ENCODE measurements around the gene CMIP. TPM values are rescaled to one million over a fixed set of nuclear protein-coding genes. Genes with fewer than 3 reads are reported as not detected.

Gene CMIP
- total and polyA plus RNA-seq, 10 of the 15 experiments (the other 5 are each of a cell fraction or from before 2014, with no cell fraction given), result 1.2 to 43.2 (median 4.4) TPM

GRCh38 chr16:81665588-81665987 is 221.0 kb downstream of the CMIP start:
- SMC1A ChIA-PET (ENCODE audit: uncharacterized antibody, unreplicated experiment), result no interaction called here
- in situ Hi-C loops (cut with MboI), result no loop called here
- Histone ChIP-seq H3K4me3 (no peak overlapping the region), H3K4me1 (ENCODE audit: control insufficient read depth, insufficient read depth, low read length) (no peaks in the 10 kb centered on the region), H3K9me3 (replicated peaks; ENCODE audit: control insufficient read depth, insufficient read depth, low read length) (no peaks in the 10 kb centered on the region), H4K20me1 (ENCODE audit: control insufficient read depth, insufficient read depth) (no peaks in the 10 kb centered on the region), H3K27ac (ENCODE audit: control insufficient read depth, insufficient read depth) (no peak overlapping the region), H2AFZ (ENCODE audit: control insufficient read depth, low read depth, low read length) (no peak overlapping the region), H3K36me3 (ENCODE audit: control insufficient read depth in 2 of 2, insufficient read depth in 2 of 2, low read length in 1 of 2) (peaks cover 11 to 19% of the 10 kb centered on the region in 2 experiments; a peak in 3 of 4 replicates), H3K9ac (ENCODE audit: control insufficient read depth, insufficient read depth, low read length) (no peak overlapping the region), H3K4me2 (ENCODE audit: control insufficient read depth, insufficient read depth) (no peak overlapping the region), H3K79me2 (ENCODE audit: control insufficient read depth, insufficient read depth, low read length) (no peaks in the 10 kb centered on the region), H3K27me3 (replicated peaks in 1 of 2; ENCODE audit: control insufficient read depth in 2 of 2, insufficient read depth in 2 of 2, low read length in 1 of 2) (no peaks in the 10 kb centered on the region)
- DNase-seq (ENCODE audit: low read depth, low spot score) (no peak), FAIRE-seq (no peak), ATAC-seq (no peak)
- no TSS peak for BruUV-seq (replicated peaks)
- intact Hi-C loops (cut with micrococcal nuclease; ENCODE audit: unreplicated experiment), result no loop called here
- POLR2A ChIA-PET, result no interaction called here
- TF ChIP-seq MXI1 (IDR thresholded peaks at IDR 0.05; ENCODE audit: low read depth, low read length) (no peak), NFXL1 (IDR thresholded peaks at IDR 0.05; ENCODE audit: borderline replicate concordance) (no peak), HSF1 (IDR thresholded peaks at IDR 0.05; ENCODE audit: low read depth, low read length) (no peak), CHD1 (IDR thresholded peaks at IDR 0.05; ENCODE audit: low read depth, low read length) (no peak), HDGF (IDR thresholded peaks at IDR 0.05) (no peak), NFIC (IDR thresholded peaks at IDR 0.05; ENCODE audit: low read depth, low read length) (no peak), NR2C1 (IDR thresholded peaks at IDR 0.05) (no peak), NR2F1 (conservative IDR thresholded peaks at IDR 0.05) (no peak), EGR1 (IDR thresholded peaks at IDR 0.05; ENCODE audit: borderline replicate concordance in 1 of 2, low read depth in 2 of 2, low read length in 2 of 2) (no peak), E2F8 (IDR thresholded peaks at IDR 0.05; ENCODE audit: low read depth, partially characterized antibody) (no peak), BCL11A (IDR thresholded peaks at IDR 0.05; ENCODE audit: low read depth, low read length) (no peak), EED (IDR thresholded peaks at IDR 0.05; ENCODE audit: low read depth) (no peak), PBX3 (IDR thresholded peaks at IDR 0.05; ENCODE audit: insufficient replicate concordance, low read depth, low read length) (no peak), FOXK2 (IDR thresholded peaks at IDR 0.05) (no peak), CBFB (IDR thresholded peaks at IDR 0.05; ENCODE audit: low read depth) (no peak)
- RAD21 ChIA-PET (ENCODE audit: unreplicated experiment), result no interaction called here
- WGBS (ENCODE audit: insufficient coverage, insufficient replicate concordance, low lambda C conversion rate, missing lambda C conversion rate), result 68% methylated on average over 4 of the region's 4 CpGs
- CTCF ChIA-PET, result interaction anchor here (0.8 kb wide), 1 partner anchor 10 kb away, joined by 3 read pairs; no protein-coding TSS in a partner anchor

Data from GM12878 (cell line).